SU-DHL-6 (cell line): ENCODE measurements around the gene EPAS1.

ENCODE experiments used
- H2AFZ ChIP-seq: fragments of 200-600 bp; sonication (generic); 2 replicates; pipeline ENCODE4 v1.6.1; 2014; ENCODE audit warnings: low read depth, mild to moderate bottlenecking, moderate library complexity, mixed read lengths, antibody characterized with exemption, low read length; ENCODE audit not compliant: severe bottlenecking
- H3F3A ChIP-seq: fragments of 200-600 bp; shearing (Covaris generic); 2 replicates; pipeline ENCODE4 v1.6.0; 2016; ENCODE audit warnings: antibody characterized with exemption, mild to moderate bottlenecking; ENCODE audit not compliant: insufficient read depth
- H3K27ac ChIP-seq: fragments of 200-600 bp; sonication (generic); 2 replicates; pipeline ENCODE4 v1.5.1; 2016; ENCODE audit warnings: low read depth, mild to moderate bottlenecking, low read length, moderate library complexity, mixed read lengths
- H3K27me3 ChIP-seq: fragments of 200-600 bp; sonication (generic), shearing (Covaris generic); 2 replicates; pipeline ENCODE4 v1.6.0; 2014; ENCODE audit warnings: mild to moderate bottlenecking, low read length
- H3K36me3 ChIP-seq: fragments of 200-600 bp; sonication (generic); 2 replicates; pipeline ENCODE4 v1.6.1; 2014; ENCODE audit warnings: mild to moderate bottlenecking, low read length, mixed read lengths
- H3K4me2 ChIP-seq: fragments of 300-600, 200-600 bp; shearing (Covaris generic), sonication (generic); 2 replicates; pipeline ENCODE4 v1.6.0; 2014; ENCODE audit warnings: low read length, low read depth, mild to moderate bottlenecking; ENCODE audit not compliant: poor library complexity, severe bottlenecking
- H3K4me3 ChIP-seq: fragments of 200-600 bp; sonication (generic); 2 replicates; pipeline ENCODE4 v1.5.1; 2014; ENCODE audit warnings: antibody characterized with exemption, low read length, mild to moderate bottlenecking, mixed read lengths; ENCODE audit not compliant: insufficient read depth, poor library complexity, severe bottlenecking
- H3K79me2 ChIP-seq: fragments of 200-600 bp; sonication (generic); 2 replicates; pipeline ENCODE4 v1.6.1; 2014; ENCODE audit warnings: mild to moderate bottlenecking, low read length, moderate library complexity; ENCODE audit not compliant: insufficient read depth
- H3K9ac ChIP-seq: fragments of 200-600 bp; sonication (generic); 2 replicates; pipeline ENCODE4 v1.7.0; 2014; ENCODE audit warnings: mild to moderate bottlenecking, low read length
- H3K9me2 ChIP-seq: fragments of 200-600 bp; sonication (generic); replicated peaks from 2 replicates; pipeline ENCODE4 v1.6.1; 2014; ENCODE audit warnings: low read length; ENCODE audit not compliant: insufficient read depth
- H3K9me3 ChIP-seq: fragments of 200-600 bp; sonication (generic); 2 replicates; pipeline ENCODE4 v1.6.1; 2014; ENCODE audit warnings: low read length, mixed read lengths; ENCODE audit not compliant: insufficient read depth
- H4K20me1 ChIP-seq: fragments of 200-600 bp; sonication (generic); 2 replicates; pipeline ENCODE4 v1.6.1; 2014; ENCODE audit warnings: low read depth, mild to moderate bottlenecking, antibody characterized with exemption, low read length, moderate library complexity, mixed read lengths
- CTCF ChIP-seq: fragments of 200-600 bp; sonication (generic); IDR thresholded peaks from one replicate; pipeline ENCODE4 v1.5.1; 2017; ENCODE audit warnings: antibody characterized with exemption, mild to moderate bottlenecking, low read length, moderate library complexity; ENCODE audit not compliant: insufficient read depth, poor library complexity, severe bottlenecking
- EZH2phosphoT487 ChIP-seq: fragments of 200-600 bp; sonication (generic), shearing (Covaris generic); conservative IDR thresholded peaks from 2 replicates; pipeline ENCODE4 v1.6.1; 2018; ENCODE audit warnings: mild to moderate bottlenecking, antibody characterized with exemption, low read length, moderate library complexity, mixed read lengths

The EPAS1 gene

GRCh38 chr2:46381871-46382270 is 84.7 kb downstream of the EPAS1 start:
- no peak overlapping the region for H3K27ac ChIP-seq
- no peak overlapping the region for H3K4me3 ChIP-seq
- no peak overlapping the region for H3K9ac ChIP-seq
- H3K9me2 ChIP-seq, result no peaks in the 10 kb centered on the region
- H3K27me3 ChIP-seq, result no peaks in the 10 kb centered on the region
- TF ChIP-seq EZH2phosphoT487 (no peak), CTCF (no peak)
- H3K79me2 ChIP-seq, result no peaks in the 10 kb centered on the region
- H3K36me3 ChIP-seq, result no peaks in the 10 kb centered on the region
- H3K9me3 ChIP-seq, result no peaks in the 10 kb centered on the region
- H3K4me2 ChIP-seq, result no peak overlapping the region
- H3F3A ChIP-seq, result no peaks in the 10 kb centered on the region
- no peaks in the 10 kb centered on the region for H4K20me1 ChIP-seq
- H2AFZ ChIP-seq, result no peak overlapping the region

- Histone ChIP-seq H3K27me3 (no peaks in the 10 kb centered on the region), H3K4me2 (no peak overlapping the region), H3K9me3 (no peaks in the 10 kb centered on the region), H3F3A (no peaks in the 10 kb centered on the region), H3K27ac (no peak overlapping the region), H3K79me2 (no peaks in the 10 kb centered on the region), H3K4me3 (no peak overlapping the region), H3K36me3 (no peaks in the 10 kb centered on the region), H3K9ac (no peak overlapping the region), H4K20me1 (no peaks in the 10 kb centered on the region), H3K9me2 (no peaks in the 10 kb centered on the region), H2AFZ (no peak overlapping the region)
- TF ChIP-seq CTCF (no peak), EZH2phosphoT487 (no peak)
Measured at GRCh38 chr2:46382331-46383112, 85.3 kb downstream of the EPAS1 start.

GRCh38 chr2:46383113-46383395 is 85.8 kb downstream of the EPAS1 start:
- no peaks in the 10 kb centered on the region for H3K36me3 ChIP-seq
- TF ChIP-seq CTCF, result no peak
- TF ChIP-seq EZH2phosphoT487, result no peak

More at GRCh38 chr2:46383113-46383395, 85.8 kb downstream of the EPAS1 start:
- H3F3A ChIP-seq, result no peaks in the 10 kb centered on the region
- H3K4me3 ChIP-seq, result no peak overlapping the region
- no peaks in the 10 kb centered on the region for H3K79me2 ChIP-seq
- H3K9me2 ChIP-seq, result no peaks in the 10 kb centered on the region
- H2AFZ ChIP-seq, result no peak overlapping the region
- no peaks in the 10 kb centered on the region for H3K9me3 ChIP-seq
- no peak overlapping the region for H3K4me2 ChIP-seq
- no peak overlapping the region for H3K9ac ChIP-seq
- H4K20me1 ChIP-seq, result no peaks in the 10 kb centered on the region
- no peaks in the 10 kb centered on the region for H3K27me3 ChIP-seq
- H3K27ac ChIP-seq, result no peak overlapping the region
